GM19395 (cell line): ENCODE measurements around the gene TNF.

Experiments used
- ATAC-seq: cut with Tn5 transposase; IDR thresholded peaks from one replicate; pipeline ENCODE4 v1.9.1; 2021; ENCODE audit warnings: mild to moderate bottlenecking, moderate library complexity; ENCODE audit not compliant: unreplicated experiment

The TNF gene

GRCh38 chr6:31572041-31572911 is 3.1 kb upstream of the TNF start, which contains the start of gene LTA:
Gene LTA (plus strand): TSS chr6:31572289. CDS start chr6:31572743, 454 bp downstream.
- peak; percentile 44 for ATAC-seq

- ATAC-seq: no peak
Measured at GRCh38 chr6:31573239-31574105, 1.9 kb upstream of the TNF start.

- no peak for ATAC-seq
Measured at GRCh38 chr6:31574106-31575061, 981 bp upstream of the TNF start.

GRCh38 chr6:31575952-31576685 is 754 bp downstream of the TNF start:
- ATAC-seq: no peak

GRCh38 chr6:31576897-31577578 is 1.7 kb downstream of the TNF start:
- ATAC-seq: no peak

GRCh38 chr6:31577579-31577966 is 2.2 kb downstream of the TNF start:
- ATAC-seq: no peak

- no peak for ATAC-seq
Measured at GRCh38 chr6:31578184-31579118, 3.1 kb downstream of the TNF start.

- no peak for ATAC-seq
Measured at GRCh38 chr6:31579119-31579505, 3.7 kb downstream of the TNF start.

- no peak for ATAC-seq
Measured at GRCh38 chr6:31579546-31580437, 4.4 kb downstream of the TNF start.

GRCh38 chr6:31580438-31580740 is 5.0 kb downstream of the TNF start:
- ATAC-seq: no peak

GRCh38 chr6:31580807-31581433 is 5.6 kb downstream of the TNF start:
- ATAC-seq: peak; percentile 60

GRCh38 chr6:31581434-31582229 is 6.3 kb downstream of the TNF start:
- ATAC-seq: no peak

GRCh38 chr6:31582230-31582643 is 6.9 kb downstream of the TNF start, which contains the start of gene LTB:
Gene LTB (minus strand): TSS chr6:31582424. CDS start chr6:31582417, 7 bp downstream.
- no peak for ATAC-seq

- no peak for ATAC-seq
Measured at GRCh38 chr6:31585491-31585890, 10.1 kb downstream of the TNF start.

GRCh38 chr6:31586008-31586407 is 10.6 kb downstream of the TNF start, which contains the start of gene LST1:
Gene LST1 (plus strand): TSS chr6:31586277. CDS start chr6:31587300, 1,023 bp downstream.
- ATAC-seq: no peak
